HG03571 (cell line): ENCODE measurements around the gene RAD51D.
A peak's percentile ranks its signal among the peaks of the same experiment; 100 is the strongest.
"Not testable (repeated sequence)": the region's sequence is repeated elsewhere in the genome, so short reads cannot be mapped to it uniquely, and the experiment has no call there.

Source experiments
- ATAC-seq: cut with Tn5 transposase; IDR thresholded peaks from one replicate; pipeline ENCODE4 v1.9.1; 2021; ENCODE audit not compliant: unreplicated experiment

RAD51D gene

DNA sequence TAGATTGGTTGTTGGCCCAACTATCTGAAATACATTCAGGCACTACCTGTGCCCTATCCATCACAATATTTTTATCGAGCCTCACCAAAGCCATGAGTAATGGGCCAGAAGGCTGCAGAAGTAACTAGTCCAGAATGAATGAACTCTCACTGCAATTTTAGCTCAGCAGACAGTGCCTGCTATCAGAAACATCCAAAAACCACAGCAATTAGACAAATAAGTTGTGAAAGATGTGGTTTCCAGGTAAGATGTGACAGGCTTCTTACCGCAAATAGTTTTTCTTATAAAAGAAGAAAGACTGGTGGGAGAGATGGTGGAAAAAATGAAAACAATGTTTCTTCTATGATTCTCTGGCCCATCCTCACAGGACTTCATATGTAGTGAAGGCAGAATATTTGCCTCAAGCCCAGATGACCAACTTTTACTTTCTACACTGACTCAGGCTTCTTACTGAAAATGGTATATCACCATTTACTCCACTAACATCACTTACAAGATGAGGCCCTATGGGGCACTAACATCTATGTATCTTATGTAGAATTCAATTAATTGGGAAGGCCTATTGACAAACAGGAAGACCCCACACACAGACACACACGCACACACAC, 46.4 kb downstream of the RAD51D start:
- no peak for ATAC-seq

GRCh38 chr17:35069311-35069710, 50.3 kb downstream of the RAD51D start:
- ATAC-seq = no peak

DNA sequence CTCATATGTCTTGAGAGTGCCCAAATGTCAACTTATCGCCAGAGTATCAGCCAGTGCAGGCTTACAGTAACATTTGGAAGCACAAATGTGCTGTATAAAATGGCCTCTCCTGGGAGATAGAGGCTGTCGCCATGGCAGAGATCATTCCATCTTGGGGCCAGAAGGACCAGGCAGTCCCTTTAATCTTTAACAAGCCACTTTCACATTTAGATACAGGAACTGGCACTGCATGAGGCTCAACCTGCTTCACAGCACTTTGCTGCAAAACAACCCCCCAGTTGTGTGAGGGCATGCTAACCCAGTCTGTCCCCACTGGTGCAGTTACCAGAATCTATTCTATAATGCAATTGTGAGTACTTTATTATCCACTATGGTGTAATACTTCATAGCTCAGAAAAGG, 51.4 kb downstream of the RAD51D start:
- no peak for ATAC-seq

DNA sequence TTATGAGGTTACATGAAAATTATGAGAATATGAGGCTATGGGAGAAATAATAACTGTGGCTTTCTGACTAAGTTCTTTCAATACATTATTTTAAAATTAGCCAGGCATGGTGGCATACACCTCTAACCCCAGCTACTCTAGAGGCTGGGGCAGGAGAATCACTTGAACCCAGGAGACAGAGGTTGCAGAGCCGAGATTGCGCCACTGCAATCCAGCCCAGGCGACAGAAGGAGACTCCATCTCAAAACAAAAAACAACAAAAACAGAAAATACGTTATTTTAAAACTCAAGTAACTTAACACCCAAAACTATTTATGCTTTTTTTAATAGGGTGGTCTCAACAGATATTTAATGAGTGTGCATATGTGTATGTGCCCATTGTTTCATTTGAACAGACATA, 53.8 kb downstream of the RAD51D start:
- ATAC-seq = no peak

DNA sequence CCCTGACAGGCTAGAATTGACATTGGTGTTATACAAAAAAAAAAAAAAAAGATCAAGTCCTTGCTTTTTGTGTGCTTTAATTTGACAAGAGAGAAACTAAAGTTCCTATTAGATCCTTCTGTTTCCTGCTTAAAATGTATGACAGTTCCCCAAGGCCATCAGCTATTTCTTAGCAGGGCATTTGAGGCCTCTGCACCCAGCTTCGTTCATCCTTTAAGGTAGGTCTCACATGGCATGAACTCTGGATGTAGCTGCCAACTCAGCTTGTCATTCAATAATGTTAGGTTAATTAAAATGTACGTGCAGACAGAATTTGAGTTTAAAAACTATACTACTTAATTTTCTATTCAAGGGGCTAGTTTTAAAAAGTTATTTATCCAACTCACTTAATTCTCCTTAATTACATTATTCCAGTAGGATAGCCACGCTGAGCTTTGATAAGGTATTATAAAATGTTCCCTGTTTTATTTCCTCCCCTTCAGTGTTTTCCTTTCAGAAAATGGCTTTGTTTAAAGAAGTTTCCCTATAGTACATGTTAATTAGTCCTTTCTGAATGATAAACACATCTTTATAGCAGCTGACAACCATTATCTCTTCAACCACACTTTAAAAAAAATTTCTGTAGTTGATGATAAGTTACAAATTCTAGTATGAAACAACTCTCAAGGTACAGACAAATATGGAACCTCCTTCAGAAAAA, 55.0 kb downstream of the RAD51D start:
- ATAC-seq = no peak

- ATAC-seq = peak; percentile 78
Measured at GRCh38 chr17:35063514-35064223, 56.0 kb downstream of the RAD51D start, which contains the start of gene RFFL. Gene RFFL, minus strand, starts transcription at chr17:35063707. Its CDS starts 37,154 bp downstream, at chr17:35026553.

GRCh38 chr17:35062308-35062707, 57.4 kb downstream of the RAD51D start:
- no peak for ATAC-seq

GRCh38 chr17:35057332-35057915, 62.2 kb downstream of the RAD51D start:
- ATAC-seq = no peak

GRCh38 chr17:35056013-35056412, 63.6 kb downstream of the RAD51D start:
- ATAC-seq = no peak

DNA sequence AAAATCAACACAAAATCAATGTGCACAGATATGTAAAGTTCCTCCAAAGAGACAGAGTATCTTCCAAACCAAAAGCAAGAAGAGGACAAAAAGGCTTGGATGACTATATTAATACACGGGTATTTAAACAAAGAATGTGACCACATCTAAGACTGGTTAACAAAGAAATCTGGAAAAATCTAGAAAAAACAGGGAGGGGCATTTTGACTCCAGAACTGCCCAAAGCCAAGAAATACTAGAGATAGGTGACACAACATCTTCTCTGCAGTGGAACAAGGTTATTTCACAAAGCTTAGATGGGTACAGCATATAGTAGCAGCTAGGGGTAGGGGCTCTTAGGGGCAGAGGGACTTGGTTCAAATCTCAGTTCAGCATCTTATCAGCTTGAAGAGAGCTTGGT, 66.5 kb downstream of the RAD51D start:
- no peak for ATAC-seq

- ATAC-seq = no peak
Measured at GRCh38 chr17:35052780-35053179, 66.9 kb downstream of the RAD51D start.

GRCh38 chr17:35052241-35052610, 67.4 kb downstream of the RAD51D start:
- no peak for ATAC-seq

GRCh38 chr17:35051579-35052240, 68.0 kb downstream of the RAD51D start:
- ATAC-seq = peak; percentile 39

DNA sequence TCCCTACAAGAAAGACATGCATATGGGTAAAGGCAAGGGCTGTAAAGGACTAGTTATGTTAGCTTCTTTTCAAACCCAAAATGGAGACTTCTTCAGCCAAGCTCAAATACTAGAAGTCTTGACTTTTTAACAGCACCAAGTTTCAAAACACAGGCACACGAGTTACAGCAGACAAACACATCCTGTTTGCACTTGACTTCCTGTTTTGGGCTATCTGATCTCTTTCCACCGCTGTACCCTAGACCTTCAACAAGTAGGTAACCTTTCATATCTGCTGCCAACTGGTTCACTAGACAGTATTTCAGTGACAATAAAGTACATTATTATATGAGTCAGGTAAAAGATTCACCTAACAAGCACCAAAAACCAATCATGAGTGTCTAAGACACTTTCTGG, 68.5 kb downstream of the RAD51D start:
- ATAC-seq = peak; percentile 39

DNA sequence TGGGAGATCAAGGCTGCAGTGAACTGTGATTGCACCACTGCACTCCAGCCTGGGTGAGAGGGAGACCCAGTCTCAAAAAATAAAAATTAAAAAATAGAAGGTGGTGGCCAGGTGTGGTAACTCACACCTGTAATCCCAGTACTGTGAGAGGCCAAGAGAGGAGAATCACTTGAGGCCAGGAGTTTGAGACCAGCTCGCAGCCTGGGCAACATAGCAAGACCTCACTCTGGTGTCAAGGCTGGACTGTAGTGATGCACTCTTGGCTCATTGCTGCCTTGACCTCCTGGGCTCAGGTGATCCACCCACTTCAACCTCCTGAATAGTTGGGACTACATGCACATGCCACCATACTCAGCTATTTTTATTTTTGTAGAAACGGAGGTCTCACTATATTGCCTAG, 69.5 kb downstream of the RAD51D start:
- ATAC-seq = no peak

DNA sequence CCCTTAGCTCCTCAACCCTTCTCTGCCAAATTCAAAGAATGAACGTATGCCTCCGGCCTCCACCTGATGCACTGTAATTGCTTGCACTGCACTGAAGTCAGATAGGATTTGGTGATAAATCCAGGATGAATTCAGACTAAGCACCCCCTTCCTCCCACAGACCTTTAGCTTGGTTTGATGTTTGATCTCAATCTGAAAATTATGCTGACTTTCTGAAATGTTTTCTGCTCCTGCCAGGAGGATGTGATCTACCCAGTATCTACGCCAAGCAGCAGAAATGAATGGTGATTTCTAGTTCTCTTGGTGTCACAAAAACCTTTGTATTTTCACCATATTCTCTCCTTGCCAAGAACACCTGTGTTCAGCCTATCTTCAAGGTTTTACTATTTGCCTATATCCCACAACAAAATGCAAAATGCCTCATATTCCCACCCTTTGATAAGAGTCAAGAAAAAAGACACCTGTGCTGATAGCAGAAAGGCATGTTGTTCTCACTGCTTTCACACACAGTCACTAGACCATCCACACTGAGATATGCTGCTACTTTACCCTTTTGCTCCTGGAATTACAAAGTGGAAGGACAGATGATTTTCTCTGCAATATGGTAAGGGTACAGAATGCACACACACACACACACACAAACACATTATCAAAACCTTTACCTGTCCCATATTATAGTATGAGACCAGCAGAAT, 70.8 kb downstream of the RAD51D start:
- ATAC-seq = no peak

- peak; percentile 53 for ATAC-seq
Measured at GRCh38 chr17:35046740-35047283, 72.8 kb downstream of the RAD51D start.

- ATAC-seq = no peak
Measured at GRCh38 chr17:35046245-35046644, 73.4 kb downstream of the RAD51D start.

- not testable (repeated sequence) for ATAC-seq
Measured at GRCh38 chr17:35045458-35045979, 74.1 kb downstream of the RAD51D start.

GRCh38 chr17:35044181-35044580, 75.5 kb downstream of the RAD51D start:
- ATAC-seq = no peak
